B cell (primary cell): ENCODE results near the gene ZNF638. TPM values are rescaled to one million over a fixed set of nuclear protein-coding genes. Genes with fewer than 3 reads are reported as not detected.

Experiments used
- ATAC-seq: fragments of 200-7000 bp; cut with Tn5 transposase; one replicate; pipeline ENCODE4 v1.10.0; 2021; ENCODE audit warnings: low read depth, mild to moderate bottlenecking, moderate number of reproducible peaks, moderate library complexity
- CTCF ChIA-PET: fragments of 350-600 bp; sonication (Branson Sonifier 250); formaldehyde crosslinking; loops from one replicate; lab custom pipeline; 2021; ENCODE audit warnings: antibody characterized with exemption, inconsistent platforms; lab: Charles Lee
- POLR2A ChIA-PET: fragments of 350-600 bp; sonication (Branson Sonifier 250); formaldehyde crosslinking; loops from one replicate; lab custom pipeline; 2021; ENCODE audit warnings: antibody characterized with exemption; lab: Charles Lee
- DNase-seq: peaks from one replicate; pipeline ENCODE4 v3.0.0; 2013
- H2AFZ ChIP-seq: 2 replicates; pipeline ENCODE4 v1.6.1; 2012; ENCODE audit warnings: mild to moderate bottlenecking, low read depth, low read length; ENCODE audit not compliant: insufficient read depth, poor library complexity, severe bottlenecking
- H3K27ac ChIP-seq, 2 donors: 1 replicate in 1 of 2; 2 replicates in 1 of 2; pipeline ENCODE4 v1.5.1; 2012 to 2013; ENCODE audit warnings: low read length in 2 of 2, mild to moderate bottlenecking in 2 of 2, moderate library complexity in 1 of 2
- H3K27me3 ChIP-seq, 4 experiments: fragments of 200-600 bp in 1 of 4; sonication (generic) in 1 of 4; replicated peaks in 1 of 4; 1 replicate in 2 of 4; 2 replicates in 2 of 4; pipeline versions ENCODE4 v1.6.1 to v1.7.0; 2013 to 2016; ENCODE audit warnings: low read length in 3 of 4, mild to moderate bottlenecking in 2 of 4, mixed read lengths in 1 of 4, moderate library complexity in 1 of 4; ENCODE audit not compliant: insufficient read depth in 4 of 4, control insufficient read depth in 3 of 4; ENCODE audit errors: control extremely low read depth in 1 of 4
- H3K36me3 ChIP-seq, 2 experiments: replicated peaks in 1 of 2; 1 replicate in 1 of 2; 2 replicates in 1 of 2; pipeline versions ENCODE4 v1.6.1 to v1.7.1; 2013; ENCODE audit warnings: low read length in 1 of 2; ENCODE audit not compliant: insufficient read depth in 2 of 2, control insufficient read depth in 1 of 2; ENCODE audit errors: control extremely low read depth in 1 of 2, extremely low read depth in 1 of 2
- H3K4me1 ChIP-seq, 2 donors: fragments of 200-600 bp in 1 of 2; sonication (generic) in 1 of 2; 1 replicate in 1 of 2; 2 replicates in 1 of 2; pipeline versions ENCODE4 v1.5.1 to v1.6.1; 2013 to 2017; ENCODE audit warnings: low read length in 2 of 2; ENCODE audit not compliant: control insufficient read depth in 2 of 2, insufficient read depth in 2 of 2
- H3K4me2 ChIP-seq: replicated peaks from 2 replicates; pipeline ENCODE3; 2012; ENCODE audit warnings: mild to moderate bottlenecking, low read depth, low read length; ENCODE audit not compliant: poor library complexity, severe bottlenecking
- H3K4me3 ChIP-seq, 5 experiments: fragments of 200-600 bp in 1 of 5; sonication (generic) in 1 of 5; 1 replicate in 3 of 5; 2 replicates in 2 of 5; pipeline versions ENCODE4 v1.5.1 to v1.7.0; 2011 to 2016; ENCODE audit warnings: low read length in 4 of 5, mild to moderate bottlenecking in 4 of 5, low read depth in 2 of 5, control low read depth in 1 of 5, moderate library complexity in 1 of 5; ENCODE audit not compliant: insufficient read depth in 1 of 5; ENCODE audit errors: control extremely low read depth in 1 of 5, extremely low read depth in 1 of 5
- H3K79me2 ChIP-seq: fragments of 200-600 bp; sonication (generic); one replicate; pipeline ENCODE4 v1.6.0; 2016; ENCODE audit warnings: low read length; ENCODE audit not compliant: control insufficient read depth, insufficient read depth
- H3K9ac ChIP-seq: fragments of 200-600 bp; sonication (generic); 2 replicates; pipeline ENCODE4 v1.6.1; 2017; ENCODE audit warnings: mild to moderate bottlenecking, low read length, moderate library complexity
- H3K9me3 ChIP-seq, 3 donors: one replicate each; pipeline versions ENCODE4 v1.6.1 to v1.7.1; 2013; ENCODE audit warnings: low read length in 2 of 3; ENCODE audit not compliant: control insufficient read depth in 2 of 3, insufficient read depth in 1 of 3; ENCODE audit errors: control extremely low read depth in 1 of 3
- H4K20me1 ChIP-seq: 2 replicates; pipeline ENCODE4 v1.6.0; 2012; ENCODE audit warnings: mild to moderate bottlenecking, low read length; ENCODE audit not compliant: insufficient read depth, control insufficient read depth, poor library complexity, severe bottlenecking
- H3K27ac Mint-ChIP-seq: one replicate; pipeline ENCODE4 v1.8.0; 2021; ENCODE audit warnings: mixed read lengths
- H3K27me3 Mint-ChIP-seq: one replicate; pipeline ENCODE4 v1.8.0; 2021; ENCODE audit warnings: mixed read lengths
- H3K4me1 Mint-ChIP-seq: one replicate; pipeline ENCODE4 v1.8.0; 2021; ENCODE audit warnings: mixed read lengths
- H3K4me3 Mint-ChIP-seq: one replicate; pipeline ENCODE4 v1.8.0; 2021; ENCODE audit warnings: mixed read lengths
- H3K9me3 Mint-ChIP-seq: one replicate; pipeline ENCODE4 v1.8.0; 2022; ENCODE audit warnings: mixed read lengths; ENCODE audit not compliant: insufficient read depth
- CTCF ChIP-seq: fragments of 200-600 bp; IDR thresholded peaks from one replicate; pipeline ENCODE4 v1.8.0; 2022; ENCODE audit warnings: antibody characterized with exemption, mild to moderate bottlenecking
- EZH2 ChIP-seq: IDR thresholded peaks from 2 replicates; pipeline ENCODE4 v1.6.1; 2012; ENCODE audit warnings: borderline replicate concordance, low read depth, mild to moderate bottlenecking, moderate library complexity, low read length; ENCODE audit not compliant: insufficient read depth, poor library complexity, severe bottlenecking
- WGBS: methylation state at CpG from one replicate; pipeline ENCODE4 v1.1.5; 2013; ENCODE audit warnings: missing lambda C conversion rate; ENCODE audit not compliant: insufficient coverage; 5-methylcytosine and 5-hydroxymethylcytosine counted together
- intact Hi-C: fragments of 100-400 bp; cut with micrococcal nuclease; formaldehyde crosslinking; loops from one replicate; pipeline ENCODE4 v1.10.0; 2022
- polyA plus RNA-seq: library from polyadenylated mRNA; depleted of rRNA; stranded (reverse); fragments of >200 nt; gene quantifications from 2 replicates; pipeline ENCODE4 v1.2.3, GENCODE V29; 2012
- total RNA-seq, 2 donors: library from RNA; stranded (reverse); fragments of 120-200 nt in 1 of 2; gene quantifications; 1 replicate in 1 of 2; 2 replicates in 1 of 2; pipeline versions ENCODE4 v1.2.3 to v1.2.4, GENCODE V29; 2013 to 2022

The ZNF638 gene
- total and polyA plus RNA-seq, 2 donors (not counting 1 experiment from before 2014, with no cell fraction given) = 60.1 to 221 TPM

DNA sequence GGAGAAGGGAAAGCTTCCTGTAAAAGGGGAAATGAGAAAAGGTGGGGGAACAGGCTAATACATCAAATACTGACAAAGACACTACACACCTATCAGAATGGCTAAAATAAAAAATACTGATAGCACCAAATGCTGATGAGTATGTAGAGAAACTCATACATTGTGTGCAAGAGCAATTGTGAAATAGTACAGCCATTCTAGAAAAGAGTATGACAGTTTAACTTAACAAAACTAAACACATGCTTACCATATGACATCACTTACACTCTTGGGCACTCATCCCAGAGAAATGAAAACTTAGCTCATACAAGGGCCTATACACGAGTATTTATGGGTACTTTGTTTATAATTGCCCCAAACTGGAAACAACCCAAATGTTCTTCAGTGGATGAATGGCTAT is 53.4 kb downstream of the ZNF638 start:
- no peaks in the 10 kb centered on the region for H3K9me3 Mint-ChIP-seq

DNA sequence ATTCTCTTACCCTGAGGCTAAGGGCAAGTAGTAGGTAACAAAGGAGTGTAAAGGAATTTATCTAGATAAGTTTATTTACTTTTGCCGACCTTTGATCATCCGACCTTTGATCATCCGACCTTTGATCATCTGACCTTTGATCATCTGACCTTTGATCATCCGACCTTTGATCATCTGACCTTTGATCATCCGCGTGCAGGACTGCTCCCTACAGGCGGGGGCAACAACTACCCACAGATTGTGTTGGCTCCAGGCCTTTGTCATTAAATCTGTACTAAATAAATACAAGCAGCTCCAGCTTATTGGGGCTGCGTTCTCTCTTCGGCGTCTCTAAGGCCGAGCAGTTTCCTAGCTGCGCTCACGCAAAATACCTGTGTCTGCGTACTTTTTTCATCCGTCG is 56.6 kb downstream of the ZNF638 start:
- ChIA-PET CTCF (no interaction called here), POLR2A (no interaction called here)
- Histone ChIP-seq H3K79me2 (no peaks in the 10 kb centered on the region), H3K27ac (no peak overlapping the region), H3K9ac (no peak overlapping the region), H3K27me3 (no peaks in the 10 kb centered on the region), H3K4me3 (no peak overlapping the region), H2AFZ (no peak overlapping the region), H4K20me1 (no peaks in the 10 kb centered on the region), H3K9me3 (peaks cover 0 to 5% (median 0%) of the 10 kb centered on the region in 3 donors), H3K4me1 (no peaks in the 10 kb centered on the region), H3K4me2 (no peak overlapping the region), H3K36me3 (peaks cover 11 to 50% of the 10 kb centered on the region in 2 experiments)
- WGBS = over 99% methylated on average over 14 of the region's 16 CpGs
- no peaks in the 10 kb centered on the region for H3K27me3 Mint-ChIP-seq
- ATAC-seq (no peak), DNase-seq (no peak)
- no peak overlapping the region for H3K27ac Mint-ChIP-seq
- H3K4me3 Mint-ChIP-seq = no peak overlapping the region
- no peaks in the 10 kb centered on the region for H3K4me1 Mint-ChIP-seq
- no peaks in the 10 kb centered on the region for H3K9me3 Mint-ChIP-seq
- TF ChIP-seq EZH2 = no peak
- TF ChIP-seq CTCF = no peak
- intact Hi-C loops = no loop called here

More for the DNA sequence above, 53.4 kb downstream of the ZNF638 start:
- Histone ChIP-seq H3K79me2 (no peaks in the 10 kb centered on the region), H4K20me1 (no peaks in the 10 kb centered on the region), H3K9me3 (peaks cover 0 to 5% (median 0%) of the 10 kb centered on the region in 3 donors), H3K4me1 (no peaks in the 10 kb centered on the region), H3K27me3 (no peaks in the 10 kb centered on the region), H3K9ac (no peak overlapping the region), H3K4me2 (no peak overlapping the region), H2AFZ (no peak overlapping the region), H3K4me3 (no peak overlapping the region), H3K27ac (no peak overlapping the region), H3K36me3 (peaks cover 14 to 68% of the 10 kb centered on the region in 2 experiments)
- Mint-ChIP-seq H3K4me1 (no peaks in the 10 kb centered on the region), H3K27ac (no peak overlapping the region), H3K27me3 (no peaks in the 10 kb centered on the region), H3K4me3 (no peak overlapping the region)
- ChIA-PET POLR2A (no interaction called here), CTCF (interaction anchor here (0.6 to 0.7 kb wide), 2 partner anchors 198 to 284 kb away, joined by 3 read pairs; no protein-coding TSS in a partner anchor)
- no peak for ATAC-seq
- no CpG with 5 or more reads among the region's 1 CpG for WGBS
- intact Hi-C loops = no loop called here
- DNase-seq = no peak
- no peak for TF ChIP-seq CTCF
- no peak for TF ChIP-seq EZH2
